ENCODE measurements around the gene DLGAP3.

Gene DLGAP3

GRCh38 chr1:34900775-34901502, 28.5 kb downstream of the DLGAP3 start:
- no peak for DNase-seq (ENCODE audit: low read depth)

- no peak for DNase-seq (ENCODE audit: low read depth)
These were observed 29.5 kb downstream of the DLGAP3 start for GRCh38 chr1:34899906-34900305.

DNA sequence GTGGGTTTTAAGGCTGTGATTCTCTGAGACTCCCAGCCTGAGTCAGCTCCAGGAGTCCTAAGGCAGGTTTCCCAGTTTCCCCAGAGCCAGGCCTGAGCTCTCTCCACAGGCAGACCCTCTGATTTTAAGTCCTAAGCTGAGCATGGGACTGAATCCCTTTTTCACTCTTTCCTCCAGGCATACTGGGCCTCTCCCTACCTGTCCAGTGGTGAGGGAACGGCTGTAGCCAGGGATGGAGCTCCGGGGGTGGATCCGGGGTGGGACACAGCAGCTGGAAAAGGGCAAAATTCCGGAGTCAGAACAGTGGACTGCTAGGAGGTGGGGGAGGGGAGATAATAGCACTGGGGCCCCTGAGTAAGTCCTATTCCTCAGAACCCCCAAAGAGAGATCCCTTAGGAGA, 30.0 kb downstream of the DLGAP3 start:
- no peak for DNase-seq (ENCODE audit: low read depth)

DNA sequence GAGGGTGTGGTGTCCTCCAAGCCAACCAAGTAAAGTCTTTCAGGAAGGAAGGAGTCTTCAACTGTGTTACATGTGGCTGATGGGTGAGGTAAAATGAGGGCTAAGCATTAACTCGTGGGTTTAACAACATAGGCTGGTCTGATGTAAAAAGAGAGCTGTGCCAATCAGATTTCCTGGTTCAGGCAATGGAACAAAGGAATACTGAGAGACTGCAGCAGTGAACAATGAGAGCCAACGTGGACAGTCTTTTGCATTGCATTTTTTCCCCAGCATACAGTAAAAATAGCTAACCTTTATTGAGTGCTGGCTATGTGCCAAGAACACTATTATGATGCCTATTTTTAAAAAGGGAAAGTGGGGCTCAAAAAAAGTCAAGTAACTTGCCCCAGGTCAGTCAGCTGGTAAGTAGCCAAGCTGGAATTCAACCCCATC, 31.1 kb downstream of the DLGAP3 start:
- no peak for DNase-seq (ENCODE audit: low read depth)

- peak; percentile 15 for DNase-seq (ENCODE audit: low read depth)
These were observed 32.8 kb downstream of the DLGAP3 start for GRCh38 chr1:34896612-34897011.

DNA sequence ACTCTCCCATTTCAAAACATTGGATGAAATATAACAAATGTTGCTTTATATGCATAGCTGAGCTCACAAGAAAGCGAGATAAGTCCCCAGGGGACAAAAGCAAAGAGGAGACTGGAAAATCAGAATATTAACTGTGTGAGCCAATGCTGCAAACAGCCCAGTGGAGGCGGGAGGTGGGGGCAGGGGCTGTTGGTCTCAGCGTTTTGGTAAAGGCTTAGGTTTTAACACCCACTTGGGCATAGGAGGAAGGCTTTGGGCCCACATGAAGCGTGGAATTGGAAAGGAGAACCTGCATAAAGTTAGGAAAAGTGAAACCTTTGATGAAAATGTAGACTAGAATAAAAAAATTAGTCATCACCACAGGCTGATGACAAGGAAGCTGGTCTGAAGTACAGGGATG, 39.7 kb downstream of the DLGAP3 start:
- DNase-seq (ENCODE audit: low read depth) = no peak

DNA sequence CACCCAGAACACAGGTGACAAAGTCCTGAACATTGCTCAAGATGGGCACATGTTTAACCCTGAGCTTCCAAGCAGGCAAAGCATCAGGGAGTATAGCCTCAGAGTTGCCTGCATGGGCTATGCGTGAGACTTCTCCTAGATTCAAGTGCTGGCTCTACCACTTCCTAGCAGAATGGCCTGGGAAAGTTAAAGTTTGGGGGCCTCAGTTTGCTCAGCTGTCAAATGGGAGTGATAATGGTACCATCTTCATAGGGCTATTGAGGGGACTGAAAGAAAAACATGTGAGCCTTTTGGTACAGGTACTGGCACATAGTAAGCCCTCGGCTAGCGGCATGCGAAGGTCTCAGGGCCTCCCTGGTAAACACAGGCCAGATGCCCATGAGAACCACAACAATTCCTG, 41.9 kb downstream of the DLGAP3 start:
- no peak for DNase-seq (ENCODE audit: low read depth)

- peak; percentile 13 for DNase-seq (ENCODE audit: low read depth)
These were observed 43.8 kb downstream of the DLGAP3 start for GRCh38 chr1:34885405-34886247.

DNA sequence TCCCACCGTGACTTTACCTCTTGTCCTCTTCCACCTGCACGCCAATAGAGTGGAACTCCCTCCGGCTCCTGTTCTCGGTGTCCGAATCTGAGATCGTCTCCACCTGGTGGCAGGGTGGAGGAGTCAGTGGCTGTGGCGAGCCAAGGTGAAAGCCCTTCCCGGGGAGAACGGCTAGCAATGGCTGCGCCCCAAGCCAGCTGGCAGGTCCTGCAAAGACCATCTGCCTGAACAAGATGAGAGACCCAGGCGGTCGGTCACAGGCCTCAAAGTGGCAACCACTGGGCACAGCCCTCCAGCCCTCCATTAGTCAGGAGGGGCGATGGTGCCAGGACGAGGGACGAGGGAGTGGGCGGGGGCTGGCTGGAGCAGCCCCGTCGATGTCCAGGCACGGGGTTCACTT, 44.5 kb downstream of the DLGAP3 start:
- DNase-seq (ENCODE audit: low read depth) = no peak

DNA sequence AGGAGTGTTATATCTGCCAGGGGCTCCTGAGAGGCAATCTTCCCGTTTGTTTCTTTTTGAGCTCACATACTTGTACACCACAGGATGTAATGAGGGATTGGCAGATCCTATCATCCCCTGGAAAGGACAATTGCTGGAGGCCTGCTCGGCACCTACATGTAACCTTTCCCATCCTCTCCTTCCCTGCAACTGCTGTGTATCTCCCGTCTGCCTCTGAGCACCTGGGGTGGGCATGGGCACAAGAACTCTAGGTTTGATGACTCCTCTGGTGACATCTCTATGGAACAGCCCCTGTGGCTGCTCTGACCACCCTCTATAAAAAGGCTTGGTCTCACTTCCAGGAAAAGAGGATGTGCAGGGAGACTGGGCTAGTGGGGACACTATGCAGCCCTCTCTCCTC, 44.9 kb downstream of the DLGAP3 start:
- no peak for DNase-seq (ENCODE audit: low read depth)

DNA sequence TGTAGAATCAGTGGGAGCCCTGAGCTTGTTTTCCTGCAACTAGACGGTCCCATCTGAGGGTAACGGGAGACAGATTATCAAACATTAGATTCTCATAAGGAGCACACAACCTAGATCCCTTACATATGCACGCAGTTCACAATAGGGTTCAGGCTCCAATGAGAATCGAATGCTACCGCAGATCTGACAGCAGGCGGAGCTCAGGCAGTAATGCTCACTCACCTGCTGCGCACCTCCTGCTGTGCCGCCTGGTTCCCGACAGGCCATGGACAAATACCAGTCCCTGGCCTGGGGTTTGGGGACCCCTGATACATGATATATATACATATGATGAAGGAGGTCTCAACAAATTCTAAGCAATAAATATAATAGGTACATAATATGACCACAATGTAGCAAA, 50.2 kb downstream of the DLGAP3 start:
- no peak for DNase-seq (ENCODE audit: low read depth)

- no peak for DNase-seq (ENCODE audit: low read depth)
These were observed 53.0 kb downstream of the DLGAP3 start for GRCh38 chr1:34876406-34876805.

GRCh38 chr1:34874296-34874952, 55.0 kb downstream of the DLGAP3 start:
- no peak for DNase-seq (ENCODE audit: low read depth)

- no peak for DNase-seq (ENCODE audit: low read depth)
These were observed 57.3 kb downstream of the DLGAP3 start for GRCh38 chr1:34872133-34872503.

GRCh38 chr1:34871443-34872132, 57.9 kb downstream of the DLGAP3 start:
- no peak for DNase-seq (ENCODE audit: low read depth)

DNA sequence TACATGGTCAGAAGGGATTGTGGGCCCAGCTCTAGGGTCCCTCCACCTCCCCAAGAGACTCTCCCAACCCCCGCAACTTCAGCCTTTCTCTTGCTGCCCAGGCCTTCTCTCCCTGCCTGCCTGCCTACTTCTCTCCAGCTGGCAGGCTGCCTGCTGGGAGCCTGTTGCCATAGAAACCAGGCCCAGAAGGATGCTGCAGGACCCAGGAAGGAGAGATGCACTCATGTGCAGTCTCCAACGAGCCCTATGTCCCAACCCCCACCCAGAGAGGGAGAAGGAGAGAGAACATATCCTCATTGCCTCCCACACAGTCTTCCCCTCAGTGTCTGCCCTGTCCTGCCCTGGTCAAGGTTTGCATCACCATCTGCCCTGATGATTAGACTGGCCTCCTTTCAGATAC, 59.1 kb downstream of the DLGAP3 start:
- DNase-seq (ENCODE audit: low read depth) = no peak

- DNase-seq (ENCODE audit: low read depth) = no peak
These were observed 59.7 kb downstream of the DLGAP3 start for GRCh38 chr1:34869760-34870159.

- no peak for DNase-seq (ENCODE audit: low read depth)
These were observed 61.0 kb downstream of the DLGAP3 start for GRCh38 chr1:34868230-34869049.

GRCh38 chr1:34867415-34867814, 62.0 kb downstream of the DLGAP3 start:
- no peak for DNase-seq (ENCODE audit: low read depth)

DNA sequence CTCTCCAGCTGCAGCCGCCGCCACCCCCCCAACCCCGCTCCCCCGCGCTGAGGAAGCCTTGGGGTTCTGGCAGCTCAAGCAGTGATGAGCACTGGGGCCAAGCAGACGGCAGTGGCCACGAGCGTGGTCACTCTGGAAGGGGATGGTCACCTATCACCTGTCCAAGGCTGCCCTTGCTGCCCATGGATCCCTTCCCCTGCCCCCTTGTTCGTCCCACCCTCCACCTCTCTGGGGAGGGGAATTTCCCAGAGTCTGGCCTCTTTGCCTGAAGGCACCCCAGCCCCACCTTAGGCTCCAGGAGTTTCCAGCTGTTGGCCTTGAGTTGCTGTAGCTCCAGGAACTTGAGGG, 62.7 kb downstream of the DLGAP3 start:
- DNase-seq (ENCODE audit: low read depth) = no peak

- DNase-seq (ENCODE audit: low read depth) = peak; percentile 73
These were observed 63.3 kb downstream of the DLGAP3 start for GRCh38 chr1:34865981-34866761.

Data from ELR (cell line).